Measurements from ENCODE around the gene S100A14. TPM values are rescaled to one million over a fixed set of nuclear protein-coding genes. Genes with fewer than 3 reads are reported as not detected.
"Not testable (repeated sequence)": the region's sequence is repeated elsewhere in the genome, so short reads cannot be mapped to it uniquely, and the experiment has no call there.

S100A14 gene
- total and polyA plus RNA-seq, 4 donors, result 1.7 to 4.4 (median 3.3) TPM

- no peak for DNase-seq (ENCODE audit: low spot score)
- Histone ChIP-seq H3K4me1 (ENCODE audit: control insufficient read depth in 4 of 4, insufficient read depth in 4 of 4, low read length in 3 of 4) (peaks cover 2 to 24% (median 15%) of the 10 kb centered on the region in 4 donors), H3K9ac (ENCODE audit: low read depth in 1 of 2, low read length in 2 of 2) (no peak overlapping the region), H3K27ac (ENCODE audit: low read depth in 1 of 2, low read length in 2 of 2) (no peak overlapping the region), H3K36me3 (ENCODE audit: control insufficient read depth in 4 of 4, insufficient read depth in 3 of 4, low read depth in 1 of 4, low read length in 3 of 4) (peaks cover 18 to 62% (median 52%) of the 10 kb centered on the region in 4 donors), H3K27me3 (ENCODE audit: control insufficient read depth in 4 of 4, insufficient read depth in 4 of 4, low read length in 3 of 4) (no peaks in the 10 kb centered on the region), H3K9me3 (ENCODE audit: control insufficient read depth in 4 of 4, low read length in 3 of 4) (no peaks in the 10 kb centered on the region), H3K4me3 (ENCODE audit: low read depth in 1 of 3, low read length in 3 of 3) (no peak overlapping the region)
- 91% methylated on average over 11 of the region's 11 CpGs for WGBS
- TF ChIP-seq FOXA1 (IDR thresholded peaks at IDR 0.05) (no peak), JUND (IDR thresholded peaks at IDR 0.05) (no peak)
Observed at GRCh38 chr1:153643100-153643499, 27.0 kb upstream of the S100A14 start.

- Histone ChIP-seq H3K9ac (ENCODE audit: low read depth in 1 of 2, low read length in 2 of 2) (no peak overlapping the region), H3K4me3 (ENCODE audit: low read depth in 1 of 3, low read length in 3 of 3) (no peak overlapping the region), H3K27ac (ENCODE audit: low read depth in 1 of 2, low read length in 2 of 2) (no peak overlapping the region), H3K27me3 (ENCODE audit: control insufficient read depth in 4 of 4, insufficient read depth in 4 of 4, low read length in 3 of 4) (no peaks in the 10 kb centered on the region), H3K4me1 (ENCODE audit: control insufficient read depth in 4 of 4, insufficient read depth in 4 of 4, low read length in 3 of 4) (peaks cover 2 to 21% (median 15%) of the 10 kb centered on the region in 4 donors), H3K36me3 (ENCODE audit: control insufficient read depth in 4 of 4, insufficient read depth in 3 of 4, low read depth in 1 of 4, low read length in 3 of 4) (peaks cover 22 to 69% (median 59%) of the 10 kb centered on the region in 4 donors), H3K9me3 (ENCODE audit: control insufficient read depth in 4 of 4, low read length in 3 of 4) (no peaks in the 10 kb centered on the region)
- WGBS, result 93% methylated on average over 11 of the region's 11 CpGs
- no peak for DNase-seq (ENCODE audit: low spot score)
- no peak for TF ChIP-seq NR2F2 (IDR thresholded peaks at IDR 0.05)
- no peak for TF ChIP-seq TAF1 (conservative IDR thresholded peaks at IDR 0.05)
- TF ChIP-seq CTCF (IDR thresholded peaks at IDR 0.05; ENCODE audit: low read depth, low read length, missing input control), result no peak
- TF ChIP-seq HNF4G (IDR thresholded peaks at IDR 0.05), result no peak
- TF ChIP-seq JUND (IDR thresholded peaks at IDR 0.05), result no peak
- no peak for TF ChIP-seq FOXA1 (IDR thresholded peaks at IDR 0.05)
Observed at GRCh38 chr1:153642161-153642560, 26.0 kb upstream of the S100A14 start.

GRCh38 chr1:153640861-153641260 lies 24.7 kb upstream of the S100A14 start:
- DNase-seq (ENCODE audit: low spot score), result no peak
- Histone ChIP-seq H3K27me3 (ENCODE audit: control insufficient read depth in 4 of 4, insufficient read depth in 4 of 4, low read length in 3 of 4) (no peaks in the 10 kb centered on the region), H3K4me1 (ENCODE audit: control insufficient read depth in 4 of 4, insufficient read depth in 4 of 4, low read length in 3 of 4) (peaks cover 3 to 29% (median 17%) of the 10 kb centered on the region in 4 donors), H3K4me3 (ENCODE audit: low read depth in 1 of 3, low read length in 3 of 3) (no peak overlapping the region), H3K9me3 (ENCODE audit: control insufficient read depth in 4 of 4, low read length in 3 of 4) (no peaks in the 10 kb centered on the region), H3K36me3 (ENCODE audit: control insufficient read depth in 4 of 4, insufficient read depth in 3 of 4, low read depth in 1 of 4, low read length in 3 of 4) (peaks cover 23 to 75% (median 64%) of the 10 kb centered on the region in 4 donors), H3K27ac (ENCODE audit: low read depth in 1 of 2, low read length in 2 of 2) (no peak overlapping the region), H3K9ac (ENCODE audit: low read depth in 1 of 2, low read length in 2 of 2) (no peak overlapping the region)
- WGBS, result 91% methylated on average over 6 of the region's 6 CpGs
- TF ChIP-seq JUND (IDR thresholded peaks at IDR 0.05) (no peak), SP1 (IDR thresholded peaks at IDR 0.05) (no peak), EGR1 (IDR thresholded peaks at IDR 0.05; ENCODE audit: low read depth in 2 of 2) (no peak), HNF4G (IDR thresholded peaks at IDR 0.05) (no peak), ATF3 (IDR thresholded peaks at IDR 0.05) (no peak), RXRA (IDR thresholded peaks at IDR 0.05) (no peak), MAX (IDR thresholded peaks at IDR 0.05) (no peak), RAD21 (IDR thresholded peaks at IDR 0.05) (no peak), ZBTB33 (IDR thresholded peaks at IDR 0.05) (no peak), YY1 (IDR thresholded peaks at IDR 0.05) (no peak)

GRCh38 chr1:153640213-153640612 lies 24.1 kb upstream of the S100A14 start:
- H3K4me1 ChIP-seq (ENCODE audit: control insufficient read depth in 4 of 4, insufficient read depth in 4 of 4, low read length in 3 of 4), result peaks cover 9 to 33% (median 21%) of the 10 kb centered on the region in 4 donors
- not testable (repeated sequence) for H3K9me3 ChIP-seq (ENCODE audit: control insufficient read depth in 4 of 4, low read length in 3 of 4); H3K27me3 ChIP-seq (ENCODE audit: control insufficient read depth in 4 of 4, insufficient read depth in 4 of 4, low read length in 3 of 4); DNase-seq (ENCODE audit: low spot score); H3K9ac ChIP-seq (ENCODE audit: low read depth in 1 of 2, low read length in 2 of 2); H3K4me3 ChIP-seq (ENCODE audit: low read depth in 1 of 3, low read length in 3 of 3); H3K27ac ChIP-seq (ENCODE audit: low read depth in 1 of 2, low read length in 2 of 2)
- H3K36me3 ChIP-seq (ENCODE audit: control insufficient read depth in 4 of 4, insufficient read depth in 3 of 4, low read depth in 1 of 4, low read length in 3 of 4), result peaks cover 19 to 69% (median 57%) of the 10 kb centered on the region in 4 donors
- WGBS, result 98% methylated on average over 5 of the region's 5 CpGs
